Activated T-cell treated with anti-CD3 and anti-CD28 coated beads, Interleukin-2, amount 50 U/mL, for 1 hour (primary cell): ENCODE data around the gene PBX2.

Source experiments
- DNase-seq: peaks from one replicate; pipeline ENCODE4 v3.0.0-alpha.2; 2020

The PBX2 gene

DNA sequence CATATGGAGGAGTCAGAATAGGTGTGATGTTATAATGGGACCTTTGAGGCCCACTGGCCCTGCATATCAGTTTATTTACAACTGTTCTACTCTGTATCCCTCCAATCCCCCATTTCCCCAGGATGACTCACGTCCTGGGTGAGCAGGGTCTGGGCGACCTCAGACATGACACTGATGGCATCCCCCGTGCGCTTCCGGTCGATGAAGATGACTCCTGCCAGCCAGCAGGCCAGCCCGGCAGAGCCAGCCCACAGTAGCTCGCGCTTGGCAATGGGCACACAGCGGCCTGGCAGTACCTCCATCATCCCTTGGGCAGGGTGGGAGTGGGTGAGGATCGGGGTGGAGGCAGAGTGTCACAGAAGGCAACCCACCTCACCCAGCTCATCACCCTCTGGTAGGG is 19.7 kb downstream of the PBX2 start:
- DNase-seq, result no peak

DNA sequence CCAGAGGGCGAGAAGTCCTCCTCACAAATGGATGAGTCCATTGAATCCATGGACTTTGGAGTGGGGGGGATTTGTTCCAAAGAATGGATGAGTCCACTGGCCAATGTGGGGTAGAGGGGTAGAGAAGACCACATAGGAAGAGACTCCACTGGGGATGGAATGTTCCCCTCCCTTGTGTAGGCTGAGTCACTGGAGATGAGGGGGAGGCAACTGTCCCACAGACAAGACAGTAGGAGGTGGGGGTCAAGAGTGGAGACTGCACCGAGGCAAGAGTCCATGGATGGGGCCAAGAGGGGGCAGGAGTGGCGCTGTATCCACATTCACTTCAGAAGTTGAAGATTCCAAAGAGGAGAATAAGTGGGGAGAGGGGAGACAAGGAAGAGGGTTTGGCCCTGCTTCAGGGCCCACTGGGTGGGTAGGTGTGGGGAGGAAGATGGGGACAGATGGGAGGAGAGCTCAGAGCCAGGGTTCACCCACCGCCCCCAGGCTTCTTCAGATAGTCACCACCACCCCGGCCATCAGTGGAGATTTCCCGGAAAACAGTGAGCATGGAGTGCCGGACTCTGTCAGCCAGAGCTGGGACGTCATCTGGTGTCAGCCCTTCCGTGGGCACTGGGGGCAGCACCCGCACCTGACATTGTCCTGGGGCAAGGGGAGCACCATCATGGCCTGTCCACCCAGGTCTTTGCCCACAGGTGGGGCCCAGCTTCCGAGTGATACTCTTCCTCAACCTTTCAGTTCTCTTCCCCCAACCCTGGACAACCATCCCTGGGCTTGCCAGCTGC is 21.0 kb downstream of the PBX2 start:
- no peak for DNase-seq

DNA sequence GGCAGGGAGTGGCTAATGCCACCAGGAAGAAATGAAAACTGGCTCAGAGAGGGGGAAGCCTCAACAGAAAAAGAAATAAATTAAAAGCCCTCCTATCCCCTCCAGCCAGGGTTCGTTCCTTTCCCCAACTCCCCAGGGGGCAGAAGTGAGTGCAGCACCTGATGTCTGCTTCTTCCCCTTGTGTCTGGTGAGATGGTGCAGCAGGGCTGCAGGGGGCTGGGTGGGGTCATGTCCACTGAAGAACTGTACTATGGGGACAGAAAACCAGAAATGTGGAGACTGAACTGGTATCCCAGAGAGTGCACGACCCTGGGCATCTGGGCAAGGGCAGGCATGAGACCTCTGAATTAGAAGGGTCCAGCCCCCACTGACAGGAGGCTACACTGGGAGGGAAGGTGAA is 21.7 kb downstream of the PBX2 start:
- no peak for DNase-seq

DNA sequence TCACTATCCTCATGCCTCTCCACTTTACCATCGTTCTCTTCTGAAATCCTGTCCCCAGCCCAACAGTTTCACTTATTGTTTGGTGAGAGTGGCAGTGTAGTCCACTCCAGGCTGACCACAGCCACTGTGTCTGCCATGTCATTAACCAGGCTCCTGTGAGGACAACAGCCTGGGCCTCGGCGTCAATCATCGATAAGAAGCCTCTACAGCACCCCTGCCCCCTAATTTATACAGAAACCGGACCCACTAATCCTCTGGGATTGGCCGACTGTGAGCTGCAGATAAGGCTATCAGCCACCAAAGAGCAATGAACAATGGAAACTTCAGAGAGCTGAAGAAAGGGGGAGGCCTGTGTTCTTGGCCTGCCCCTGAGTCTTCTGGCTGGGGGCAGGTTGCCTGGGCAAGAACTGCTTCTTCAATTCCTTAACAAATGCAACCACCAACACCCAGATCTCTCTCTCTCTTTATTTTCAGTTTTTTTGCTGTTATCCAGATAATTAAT is 22.2 kb downstream of the PBX2 start:
- DNase-seq, result no peak

DNA sequence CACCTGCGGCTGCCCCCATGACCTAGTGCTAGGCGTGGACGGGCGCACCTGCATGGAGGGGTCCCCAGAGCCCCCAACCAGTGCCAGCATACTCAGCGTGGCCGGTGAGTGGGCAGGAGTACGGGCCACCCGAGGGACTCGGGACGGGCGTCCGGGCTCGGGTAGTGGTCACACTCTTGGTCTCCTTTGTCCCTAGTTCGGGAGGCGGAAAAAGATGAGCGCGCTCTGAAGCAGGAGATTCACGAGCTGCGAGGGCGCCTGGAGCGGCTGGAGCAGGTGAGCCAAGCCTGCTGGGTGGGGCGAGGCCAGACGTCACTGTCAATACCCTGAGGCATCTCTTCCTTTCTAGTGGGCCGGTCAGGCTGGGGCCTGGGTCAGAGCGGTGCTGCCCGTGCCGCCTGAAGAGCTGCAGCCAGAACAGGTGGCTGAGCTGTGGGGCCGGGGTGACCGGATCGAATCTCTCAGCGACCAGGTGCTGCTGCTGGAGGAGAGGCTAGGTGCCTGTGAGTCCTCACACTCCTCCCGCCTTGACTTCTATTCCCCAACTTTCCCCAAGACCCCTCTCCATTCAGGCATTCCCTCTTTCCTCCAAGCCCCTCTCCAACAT is 22.7 kb downstream of the PBX2 start:
- no peak for DNase-seq

DNA sequence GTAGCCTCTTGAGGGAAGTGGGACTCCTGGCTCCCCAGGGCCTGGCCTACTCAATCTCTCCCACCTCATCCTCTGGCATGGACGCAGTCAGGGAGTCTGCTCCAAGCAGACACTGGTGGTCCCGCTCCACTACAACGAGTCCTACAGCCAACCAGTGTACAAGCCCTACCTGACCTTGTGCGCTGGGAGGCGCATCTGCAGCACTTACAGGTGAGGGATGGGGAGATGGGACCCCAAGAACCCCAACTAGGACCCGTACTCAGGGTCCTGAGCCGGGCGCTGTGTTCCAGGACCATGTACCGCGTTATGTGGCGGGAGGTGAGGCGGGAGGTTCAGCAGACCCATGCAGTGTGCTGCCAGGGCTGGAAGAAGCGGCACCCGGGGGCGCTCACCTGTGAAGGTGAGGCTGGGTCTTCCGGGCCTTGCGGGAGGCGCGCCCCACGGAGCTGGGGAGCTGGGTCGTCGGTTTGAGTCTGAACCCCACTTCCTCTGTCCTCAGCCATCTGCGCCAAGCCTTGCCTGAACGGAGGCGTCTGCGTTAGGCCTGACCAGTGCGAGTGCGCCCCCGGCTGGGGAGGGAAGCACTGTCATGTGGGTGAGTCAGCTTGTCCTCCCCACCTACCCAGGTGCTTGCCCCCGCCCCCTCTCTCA is 23.5 kb downstream of the PBX2 start:
- DNase-seq, result no peak

DNA sequence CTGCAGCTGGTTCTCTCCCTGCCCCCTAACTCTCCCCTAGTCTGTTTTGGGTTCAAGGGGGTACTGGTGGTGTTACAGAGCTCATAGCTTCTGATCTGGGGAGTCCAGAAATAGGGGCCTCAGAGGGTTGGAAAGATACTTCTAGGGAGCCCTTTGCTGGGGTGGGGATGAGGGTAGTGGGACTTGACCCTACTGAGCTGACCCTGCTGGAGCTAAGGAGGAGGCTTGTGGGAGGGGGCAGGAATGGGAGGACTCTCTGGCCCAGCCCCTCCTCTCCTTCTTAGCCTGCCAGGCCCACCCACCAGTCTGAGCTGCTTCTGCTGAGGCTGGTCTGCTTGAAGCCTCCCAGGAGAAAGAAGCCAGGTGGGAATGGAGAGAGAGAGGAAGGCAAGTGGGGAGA is 25.7 kb downstream of the PBX2 start, which contains the start of gene EGFL8:
EGFL8 (plus strand) TSS at position 301 of the 400 bp plus-strand sequence. CDS start 1,571 bp downstream, outside the sequence.
- DNase-seq, result no peak

DNA sequence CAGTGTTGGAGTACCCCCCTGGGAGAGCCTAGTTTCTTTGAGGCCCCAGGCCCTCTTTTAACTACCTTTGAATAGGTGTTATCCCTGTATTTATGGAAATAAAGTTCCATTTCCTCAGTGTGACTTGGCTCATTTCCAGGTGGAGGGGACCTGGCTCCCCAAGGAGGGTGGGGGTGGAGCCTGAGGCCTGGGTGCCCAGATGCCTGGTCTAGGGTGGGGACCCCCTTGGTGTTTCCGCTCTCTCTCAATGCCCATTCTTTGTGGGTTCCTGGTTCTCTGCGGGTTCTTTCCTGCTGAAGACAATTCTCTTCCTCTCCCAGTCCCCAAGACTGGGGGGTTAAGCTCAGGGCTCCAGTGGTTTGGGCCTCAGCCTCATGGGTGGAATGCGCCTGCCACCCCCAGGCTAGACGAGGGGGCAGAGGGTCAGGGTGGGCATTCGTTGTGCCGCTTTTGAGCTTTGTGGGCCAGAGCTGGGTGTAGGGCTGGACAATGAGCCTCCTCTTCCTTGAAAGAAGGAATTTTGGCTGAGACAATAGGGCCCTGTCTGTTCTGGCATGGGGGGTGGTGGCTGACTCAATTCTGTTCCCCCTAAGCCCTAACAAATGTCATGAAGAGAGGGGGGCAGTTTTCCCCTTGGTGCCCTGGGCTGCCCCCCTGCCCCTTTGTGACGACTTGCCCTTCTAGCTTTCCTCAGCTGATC is 26.3 kb downstream of the PBX2 start:
- no peak for DNase-seq

DNA sequence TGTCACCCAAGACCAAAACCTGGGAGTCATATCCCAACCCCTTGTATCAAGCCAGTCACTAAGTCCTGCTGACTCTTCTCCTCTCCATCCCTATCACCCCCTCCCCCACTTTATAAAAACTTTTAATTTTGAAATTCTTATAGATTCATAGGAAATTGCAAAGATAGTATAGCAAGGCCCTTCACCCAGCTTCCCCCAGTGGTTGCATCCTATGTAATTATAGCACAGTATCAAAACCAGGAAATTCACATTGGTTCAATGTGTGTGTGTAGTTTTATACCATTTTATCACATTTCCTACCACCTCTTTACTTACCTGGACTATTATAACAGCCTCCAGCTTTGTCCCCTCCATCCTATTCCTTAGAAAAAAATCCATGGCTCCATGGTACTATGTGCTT is 31.9 kb downstream of the PBX2 start:
- no peak for DNase-seq

DNA sequence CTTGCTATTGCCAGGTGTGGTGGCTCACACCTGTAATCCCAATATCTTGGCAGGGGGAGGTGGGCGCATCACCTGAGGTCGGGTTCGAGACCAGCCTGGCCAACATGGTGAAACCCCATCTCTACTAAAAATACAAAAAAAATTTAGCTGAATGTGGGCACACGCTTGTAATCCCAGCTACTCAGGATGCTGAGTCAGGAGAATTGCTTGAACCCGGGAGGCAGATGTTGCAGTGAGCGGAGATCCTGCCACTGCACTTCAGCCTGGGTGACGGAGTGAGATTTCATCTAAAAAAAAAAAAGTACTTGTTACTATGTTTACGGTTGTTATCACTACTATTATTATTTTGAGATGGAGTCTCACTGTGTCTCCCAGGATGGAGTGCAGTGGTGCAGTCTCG is 33.1 kb downstream of the PBX2 start:
- no peak for DNase-seq

DNA sequence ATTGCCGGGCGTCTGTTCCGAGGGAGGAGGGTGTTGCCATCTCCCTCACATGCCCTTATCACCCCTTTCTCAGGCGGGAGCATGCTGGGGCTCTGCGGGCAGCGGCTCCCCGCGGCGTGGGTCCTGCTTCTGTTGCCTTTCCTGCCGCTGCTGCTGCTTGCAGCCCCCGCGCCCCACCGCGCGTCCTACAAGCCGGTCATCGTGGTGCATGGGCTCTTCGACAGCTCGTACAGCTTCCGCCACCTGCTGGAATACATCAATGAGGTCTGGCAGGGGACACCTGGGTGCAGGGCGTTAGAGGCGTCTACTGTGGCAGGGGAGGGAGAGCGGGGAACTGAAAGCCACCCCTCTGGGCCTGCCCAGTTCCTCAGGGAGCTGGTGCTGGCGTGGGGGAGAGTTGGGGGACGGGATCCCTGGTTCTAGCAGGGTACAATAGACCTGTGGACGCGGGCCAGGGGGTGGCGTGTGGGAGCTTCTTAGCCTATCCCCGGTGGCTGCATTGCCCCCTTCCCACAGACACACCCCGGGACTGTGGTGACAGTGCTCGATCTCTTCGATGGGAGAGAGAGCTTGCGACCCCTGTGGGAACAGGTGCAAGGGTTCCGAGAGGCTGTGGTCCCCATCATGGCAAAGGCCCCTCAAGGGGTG is 35.4 kb downstream of the PBX2 start:
- peak; percentile 66 for DNase-seq

DNA sequence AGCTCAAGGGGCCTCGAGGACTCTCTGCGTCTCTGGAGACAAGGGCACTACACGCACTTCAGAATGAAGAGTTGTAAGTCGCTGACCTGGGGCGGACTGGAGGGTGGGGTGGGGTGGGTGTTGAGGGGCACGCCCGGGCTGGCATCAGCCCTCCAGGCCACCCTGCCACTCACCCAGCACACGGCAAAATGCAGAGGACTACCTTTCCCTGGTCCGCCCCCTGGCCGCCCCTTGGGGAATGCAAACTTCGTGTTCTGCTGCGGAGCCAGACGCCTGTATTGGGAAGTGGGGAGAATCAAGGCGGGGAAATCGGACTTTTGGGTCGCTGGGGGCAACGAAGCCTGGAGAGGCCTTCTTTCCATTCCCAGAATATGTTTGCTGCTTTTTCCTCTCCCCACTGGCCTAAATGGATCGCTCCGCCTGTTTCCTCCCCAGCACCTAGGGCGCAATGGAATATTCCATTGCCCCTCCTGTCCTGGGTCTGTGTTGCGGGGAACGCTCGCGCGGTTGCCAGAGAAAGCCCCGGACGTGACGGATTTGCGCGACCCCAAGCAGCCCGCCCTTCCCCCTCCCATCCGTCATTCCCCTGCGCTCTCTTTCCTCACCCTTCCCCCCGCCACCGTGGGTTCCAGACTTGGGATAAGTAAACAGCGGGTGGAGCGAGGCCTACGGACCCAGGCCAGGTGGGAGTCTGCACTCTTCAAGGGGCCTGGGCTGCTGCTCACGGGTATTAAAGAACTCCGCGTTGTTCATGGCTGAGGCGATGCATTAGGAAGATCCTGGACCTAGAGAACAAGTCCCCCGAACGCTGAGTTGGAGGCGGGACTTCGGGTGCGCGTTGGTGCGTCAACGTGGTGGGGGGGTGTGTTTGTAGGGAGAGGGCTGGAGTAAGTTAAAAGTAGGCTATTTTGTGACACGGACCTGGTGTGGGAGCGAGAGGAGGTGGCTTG is 36.2 kb downstream of the PBX2 start, which contains the start of gene PPT2:
PPT2 (plus strand) TSS at position 578 of the 950 bp plus-strand sequence. CDS start 454 bp downstream, outside the sequence.
- peak; percentile 75 for DNase-seq

DNA sequence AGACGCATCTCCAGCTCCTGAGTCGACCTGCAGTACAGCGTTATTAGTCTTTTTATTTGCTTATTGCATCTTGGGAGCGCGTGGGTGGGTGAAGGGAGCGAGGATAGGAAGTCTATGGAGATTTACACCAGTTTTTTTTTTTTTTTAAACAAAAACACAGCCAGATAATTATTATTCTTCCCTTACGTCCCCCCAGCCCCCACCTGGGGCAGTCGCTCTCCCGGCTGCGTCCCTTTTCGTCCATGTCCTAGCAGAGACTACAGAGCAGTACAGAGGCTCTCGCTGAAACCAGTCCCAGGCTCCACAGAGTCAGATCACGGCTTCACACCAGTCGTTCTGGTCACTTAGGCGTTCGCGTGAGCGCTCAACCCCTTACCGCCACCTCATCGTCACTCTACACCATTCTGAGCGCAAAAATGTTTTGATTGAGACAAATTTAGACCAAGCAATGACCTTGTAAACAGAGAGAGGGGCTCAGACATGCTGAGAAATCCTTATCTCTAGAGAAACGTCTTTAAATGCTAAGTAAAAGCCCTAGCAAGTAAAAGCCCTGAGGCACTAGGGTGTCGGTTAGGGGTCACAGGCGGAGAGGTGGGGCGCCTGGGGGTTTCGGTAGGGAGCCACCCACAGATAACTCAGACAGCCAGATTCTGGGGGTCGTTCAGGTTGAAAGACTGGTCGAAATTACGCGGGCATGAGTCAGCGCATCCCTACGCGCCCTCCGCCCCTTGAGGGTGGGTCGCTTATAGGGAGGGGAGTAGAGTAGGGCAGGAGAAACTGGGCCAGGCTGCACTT is 37.0 kb downstream of the PBX2 start:
- no peak for DNase-seq

DNA sequence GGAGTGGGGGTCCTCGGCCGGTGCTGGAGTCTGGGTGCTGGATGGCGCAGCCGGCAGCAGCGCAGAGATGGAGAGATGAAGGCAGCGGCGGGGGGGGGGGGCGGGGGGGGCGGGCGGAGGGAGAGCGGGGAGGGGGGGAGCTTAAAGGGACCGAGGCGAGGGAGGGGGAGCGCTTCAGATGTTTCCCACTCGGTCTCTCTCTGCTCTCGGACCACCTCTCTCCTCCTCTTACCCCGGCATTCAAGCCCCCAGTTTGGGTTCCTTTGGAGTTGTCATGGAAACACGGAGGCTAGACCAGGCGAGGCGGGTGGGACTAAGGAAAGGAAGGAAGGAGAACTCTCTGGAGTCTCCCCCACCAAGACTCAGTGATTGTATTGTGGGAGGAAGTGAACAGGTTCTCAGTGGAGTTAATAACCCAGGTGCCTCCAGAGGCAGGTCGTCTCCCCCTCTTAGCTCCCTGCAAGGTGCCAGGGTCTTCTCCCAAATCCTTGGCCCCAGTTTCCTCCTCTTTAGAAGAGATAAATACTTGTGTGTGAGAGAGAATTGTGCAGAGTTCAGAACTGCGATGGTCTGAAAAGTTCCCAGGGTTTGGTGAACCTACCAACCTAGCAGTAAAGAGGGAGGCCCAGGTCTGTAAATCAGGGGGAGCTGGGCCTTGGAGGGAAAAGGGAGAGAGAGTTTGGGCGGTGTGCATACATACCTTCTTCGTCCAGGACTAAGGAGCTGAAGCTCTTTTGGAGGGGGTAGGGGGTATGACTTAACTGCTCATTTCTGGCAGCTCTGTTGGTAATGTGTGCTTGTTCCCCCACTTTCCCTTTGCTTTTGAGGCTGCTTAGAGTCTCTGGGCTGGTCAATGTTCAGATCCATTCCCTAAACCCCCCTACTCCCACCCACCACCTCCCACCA is 37.9 kb downstream of the PBX2 start, which contains the start of gene PRRT1:
PRRT1 (minus strand) TSS at position 77 of the 906 bp plus-strand sequence. CDS start 112 bp downstream, outside the sequence.
- DNase-seq, result peak; percentile 35

DNA sequence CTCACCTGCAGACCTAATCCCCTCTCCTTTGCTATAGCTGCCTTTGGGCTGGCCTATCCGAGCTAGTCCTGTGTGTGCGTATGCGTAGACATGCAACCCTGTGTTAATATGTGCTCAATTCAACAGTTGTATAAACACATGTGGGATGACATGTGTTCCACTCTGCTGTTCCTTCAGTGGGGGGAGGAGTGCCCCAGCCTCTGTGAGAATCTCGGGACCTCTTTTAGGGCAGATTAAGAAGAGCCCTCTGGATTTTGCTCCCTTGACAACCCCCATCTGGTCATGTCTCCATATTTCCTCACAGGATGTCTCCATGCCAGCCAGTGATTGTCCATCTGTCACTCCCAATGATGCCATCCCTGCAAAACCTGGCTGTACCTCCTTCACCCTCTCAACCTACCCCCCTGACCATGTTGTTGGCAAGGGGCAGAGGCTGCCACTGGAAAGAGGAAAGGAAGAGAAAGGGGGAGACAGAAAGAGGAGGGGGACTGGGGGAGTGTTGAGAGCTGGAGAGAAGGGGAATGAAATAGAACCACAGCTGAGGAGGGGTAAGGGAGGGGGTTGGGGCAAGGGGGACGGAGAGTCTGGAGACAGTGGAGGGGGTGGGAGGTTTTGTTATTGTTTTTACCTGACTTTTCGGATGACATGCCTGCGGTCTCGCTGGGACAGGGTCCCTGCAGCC is 38.7 kb downstream of the PBX2 start:
- peak; percentile 36 for DNase-seq

DNA sequence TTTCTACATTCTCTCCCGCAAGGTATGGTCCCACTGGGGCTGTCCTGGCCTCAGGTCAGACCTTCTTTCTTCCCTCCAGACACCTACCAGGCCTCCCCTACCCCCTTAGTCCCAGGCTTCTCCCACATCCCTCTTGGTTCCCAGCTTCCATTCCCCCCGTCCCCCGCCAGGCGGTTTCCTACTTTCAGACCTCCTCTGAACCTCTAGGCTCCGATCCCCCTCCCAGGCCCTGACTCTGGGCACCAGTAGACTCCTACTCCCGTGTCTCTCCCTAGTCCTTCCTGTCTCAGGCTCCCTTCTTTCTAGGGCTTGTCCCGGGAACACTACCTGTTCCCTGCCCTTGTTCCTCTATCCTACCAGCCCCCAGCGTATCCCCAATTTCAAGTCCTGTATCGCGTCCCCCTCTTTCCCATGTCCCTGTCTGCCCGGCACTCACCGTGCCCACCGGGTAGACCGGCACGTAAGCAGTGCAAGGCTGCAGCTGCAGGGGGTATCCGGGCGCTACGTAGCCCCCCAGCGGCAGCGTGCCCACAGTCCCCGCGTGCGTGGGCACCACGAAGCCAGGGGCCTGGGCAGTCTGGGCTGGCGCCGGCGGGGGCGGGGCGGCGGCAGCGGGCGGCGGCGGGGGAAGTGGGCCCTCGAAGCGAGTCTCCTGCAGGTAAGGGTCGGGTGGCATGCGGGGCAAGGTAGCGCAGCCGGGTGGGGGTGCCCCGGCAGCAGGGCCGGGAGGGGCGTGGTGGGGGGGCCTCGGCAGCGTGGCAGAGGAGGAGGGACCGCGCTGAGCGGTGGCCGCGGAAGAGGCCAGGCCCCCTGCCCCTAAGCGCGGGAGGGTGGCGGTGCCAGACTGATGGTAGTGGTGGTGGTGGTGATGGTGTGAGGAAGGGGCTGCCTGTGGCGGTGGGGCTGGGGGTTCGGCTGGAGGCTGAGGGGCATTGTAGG is 39.8 kb downstream of the PBX2 start:
- DNase-seq, result no peak

DNA sequence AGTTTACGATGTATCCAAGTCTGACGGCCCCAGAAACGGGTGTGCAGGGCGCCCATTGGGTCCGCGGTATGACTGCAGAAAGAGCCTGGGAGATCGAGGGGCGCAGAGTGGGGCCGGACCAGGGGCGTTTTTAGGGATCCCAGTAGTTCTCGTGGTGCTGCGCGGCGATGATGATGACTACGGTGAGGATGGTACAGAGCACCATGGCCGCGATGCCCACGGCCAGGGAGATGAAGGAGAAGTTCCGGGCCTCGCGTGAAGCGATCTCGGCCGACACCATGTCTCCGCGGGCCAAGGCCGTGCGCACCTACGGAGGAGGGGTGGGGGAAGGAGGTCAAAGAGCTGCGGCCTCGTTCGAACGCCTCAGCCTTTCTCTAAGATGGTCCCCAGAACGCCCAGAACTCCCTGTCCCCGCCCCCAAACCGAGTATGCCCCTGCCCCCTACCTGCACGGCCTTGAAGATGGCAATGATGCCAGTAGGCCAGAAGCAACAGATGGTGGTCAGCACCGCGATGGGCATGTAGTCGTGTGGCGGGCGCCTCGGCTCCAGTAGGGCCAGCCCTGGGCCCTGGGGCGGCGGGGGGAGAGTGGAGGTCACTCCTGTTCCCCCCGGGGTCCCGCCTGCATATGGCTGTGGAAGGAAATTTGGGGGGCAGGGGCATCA is 40.8 kb downstream of the PBX2 start:
- no peak for DNase-seq
